Activated CD8-positive, alpha-beta memory T cell treated with anti-CD3 and anti-CD28 coated beads for 4 hours (primary cell): ENCODE results near the gene ERGIC1.

Experiments used
- DNase-seq, 2 donors: peaks; one replicate each; pipeline ENCODE4 v3.0.0-alpha.2; 2020; ENCODE audit warnings: low read depth in 2 of 2

ERGIC1 gene

GRCh38 chr5:172866378-172866777 is 32.3 kb downstream of the ERGIC1 start:
- DNase-seq = no peak

GRCh38 chr5:172866802-172867748 is 33.0 kb downstream of the ERGIC1 start:
- no peak for DNase-seq

GRCh38 chr5:172867761-172868435 is 33.8 kb downstream of the ERGIC1 start:
- no peak for DNase-seq

GRCh38 chr5:172868436-172868923 is 34.4 kb downstream of the ERGIC1 start:
- DNase-seq = no peak

GRCh38 chr5:172868924-172869591 is 35.0 kb downstream of the ERGIC1 start:
- DNase-seq = no peak

- no peak for DNase-seq
These were observed 35.6 kb downstream of the ERGIC1 start for GRCh38 chr5:172869691-172870090.

- no peak for DNase-seq
These were observed 36.3 kb downstream of the ERGIC1 start for GRCh38 chr5:172870291-172870714.

GRCh38 chr5:172870715-172871461 is 36.8 kb downstream of the ERGIC1 start:
- no peak for DNase-seq

GRCh38 chr5:172871536-172871935 is 37.5 kb downstream of the ERGIC1 start:
- no peak for DNase-seq

GRCh38 chr5:172871982-172872381 is 37.9 kb downstream of the ERGIC1 start:
- DNase-seq = no peak

GRCh38 chr5:172872997-172873491 is 39.0 kb downstream of the ERGIC1 start:
- no peak for DNase-seq

- DNase-seq = no peak
These were observed 39.5 kb downstream of the ERGIC1 start for GRCh38 chr5:172873513-172873912.

GRCh38 chr5:172874647-172875504 is 40.8 kb downstream of the ERGIC1 start:
- no peak for DNase-seq

GRCh38 chr5:172875505-172876279 is 41.6 kb downstream of the ERGIC1 start:
- no peak for DNase-seq

- no peak for DNase-seq
These were observed 42.5 kb downstream of the ERGIC1 start for GRCh38 chr5:172876578-172876977.

GRCh38 chr5:172877466-172878260 is 43.6 kb downstream of the ERGIC1 start:
- DNase-seq = no peak

- no peak for DNase-seq
These were observed 44.5 kb downstream of the ERGIC1 start for GRCh38 chr5:172878585-172878932.

GRCh38 chr5:172878933-172879752 is 45.1 kb downstream of the ERGIC1 start:
- no peak for DNase-seq
